ENCODE results near the gene SLC25A26. TPM values are rescaled to one million over a fixed set of nuclear protein-coding genes. Genes with fewer than 3 reads are reported as not detected.

The SLC25A26 gene
- total RNA-seq, 2 donors from 2014 or later = 17.1 to 17.8 TPM

- intact Hi-C loops (cut with DNase I) = no loop called here
- TF ChIP-seq CTCF (IDR thresholded peaks at IDR 0.05) = no peak
- Histone ChIP-seq H3K4me1 (no peaks in the 10 kb centered on the region), H3K9ac (ENCODE audit: low read depth in 2 of 2, low read length in 2 of 2) (no peak overlapping the region), H3K4me3 (no peak overlapping the region), H3K27ac (peak overlapping the region; percentile 15), H3K36me3 (peaks cover 8% of the 10 kb centered on the region), H3K27me3 (no peaks in the 10 kb centered on the region), H3K9me3 (no peaks in the 10 kb centered on the region)
- no peak for DNase-seq
Observed at GRCh38 chr3:66392966-66393332, 172.1 kb downstream of the SLC25A26 start.

GRCh38 chr3:66393333-66394005 is 172.7 kb downstream of the SLC25A26 start:
- intact Hi-C loops (cut with DNase I) = no loop called here
- Histone ChIP-seq H3K27ac (peak overlapping the region; percentile 15), H3K4me1 (no peaks in the 10 kb centered on the region), H3K9ac (ENCODE audit: low read depth in 2 of 2, low read length in 2 of 2) (no peak overlapping the region), H3K27me3 (no peaks in the 10 kb centered on the region), H3K9me3 (no peaks in the 10 kb centered on the region), H3K4me3 (no peak overlapping the region), H3K36me3 (peaks cover 8% of the 10 kb centered on the region)
- TF ChIP-seq CTCF (IDR thresholded peaks at IDR 0.05) = no peak
- DNase-seq = no peak

GRCh38 chr3:66394019-66394752 is 173.4 kb downstream of the SLC25A26 start:
- H3K9ac ChIP-seq (ENCODE audit: low read depth in 2 of 2, low read length in 2 of 2) = no peak overlapping the region
- no peak overlapping the region for H3K27ac ChIP-seq
- H3K4me3 ChIP-seq = no peak overlapping the region
- intact Hi-C loops (cut with DNase I) = no loop called here
- peaks cover 8% of the 10 kb centered on the region for H3K36me3 ChIP-seq
- no peaks in the 10 kb centered on the region for H3K4me1 ChIP-seq
- no peaks in the 10 kb centered on the region for H3K9me3 ChIP-seq
- TF ChIP-seq CTCF (IDR thresholded peaks at IDR 0.05) = no peak
- no peak for DNase-seq
- H3K27me3 ChIP-seq = no peaks in the 10 kb centered on the region

GRCh38 chr3:66394753-66395249 is 174.0 kb downstream of the SLC25A26 start:
- no peak overlapping the region for H3K27ac ChIP-seq
- intact Hi-C loops (cut with DNase I) = no loop called here
- H3K4me1 ChIP-seq = no peaks in the 10 kb centered on the region
- H3K27me3 ChIP-seq = no peaks in the 10 kb centered on the region
- peaks cover 8% of the 10 kb centered on the region for H3K36me3 ChIP-seq
- TF ChIP-seq CTCF (IDR thresholded peaks at IDR 0.05) = no peak
- no peak for DNase-seq
- no peak overlapping the region for H3K4me3 ChIP-seq
- no peak overlapping the region for H3K9ac ChIP-seq (ENCODE audit: low read depth in 2 of 2, low read length in 2 of 2)
- no peaks in the 10 kb centered on the region for H3K9me3 ChIP-seq

GRCh38 chr3:66395635-66396034 is 174.8 kb downstream of the SLC25A26 start:
- H3K27me3 ChIP-seq = no peaks in the 10 kb centered on the region
- no peaks in the 10 kb centered on the region for H3K9me3 ChIP-seq
- intact Hi-C loops (cut with DNase I) = no loop called here
- no peak overlapping the region for H3K4me3 ChIP-seq
- H3K27ac ChIP-seq = no peak overlapping the region
- peaks cover 8% of the 10 kb centered on the region for H3K36me3 ChIP-seq
- H3K9ac ChIP-seq (ENCODE audit: low read depth in 2 of 2, low read length in 2 of 2) = no peak overlapping the region
- H3K4me1 ChIP-seq = no peaks in the 10 kb centered on the region
- no peak for DNase-seq
- TF ChIP-seq CTCF (IDR thresholded peaks at IDR 0.05) = no peak

Measured in colonic mucosa (tissue), 4 donors.